GM23248 (cell line): ENCODE results near the gene MVB12B. TPM values are rescaled to one million over a fixed set of nuclear protein-coding genes. Genes with fewer than 3 reads are reported as not detected.

Experiments
- DNase-seq: peaks from one replicate; pipeline ENCODE4 v3.0.0-alpha.2; 2015
- H2AFZ ChIP-seq: fragments of 200-600 bp; sonication (generic); 2 replicates; pipeline ENCODE4 v1.6.1; 2016; ENCODE audit warnings: antibody characterized with exemption
- H3F3A ChIP-seq: fragments of 200-600 bp; sonication (generic); 2 replicates; pipeline ENCODE4 v1.6.1; 2016; ENCODE audit warnings: mild to moderate bottlenecking, antibody characterized with exemption, mixed run types; ENCODE audit not compliant: insufficient read depth
- H3K27ac ChIP-seq: fragments of 200-600 bp; sonication (generic); 2 replicates; pipeline ENCODE4 v1.5.1; 2016; ENCODE audit warnings: mild to moderate bottlenecking
- H3K27me3 ChIP-seq: fragments of 200-600 bp; sonication (generic); replicated peaks from 2 replicates; pipeline ENCODE4 v1.6.1; 2016; ENCODE audit warnings: mild to moderate bottlenecking; ENCODE audit not compliant: insufficient read depth
- H3K36me3 ChIP-seq: fragments of 200-600 bp; sonication (generic); 2 replicates; pipeline ENCODE4 v1.6.1; 2016; ENCODE audit warnings: low read depth, mild to moderate bottlenecking
- H3K4me1 ChIP-seq: fragments of 200-600 bp; sonication (generic); 2 replicates; pipeline ENCODE4 v1.6.1; 2016; ENCODE audit warnings: mild to moderate bottlenecking; ENCODE audit not compliant: insufficient read depth
- H3K4me2 ChIP-seq: fragments of 200-600 bp; sonication (generic); one replicate; pipeline ENCODE4 v1.6.1; 2016; ENCODE audit warnings: mild to moderate bottlenecking; ENCODE audit not compliant: unreplicated experiment
- H3K4me3 ChIP-seq: fragments of 200-600 bp; sonication (generic); 2 replicates; pipeline ENCODE4 v1.5.1; 2016; ENCODE audit warnings: mild to moderate bottlenecking
- H3K79me2 ChIP-seq: fragments of 200-600 bp; sonication (generic); 2 replicates; pipeline ENCODE4 v1.6.1; 2016; ENCODE audit warnings: mild to moderate bottlenecking; ENCODE audit not compliant: insufficient read depth
- H3K9ac ChIP-seq: fragments of 200-600 bp; sonication (generic); 2 replicates; pipeline ENCODE4 v1.6.1; 2016; ENCODE audit warnings: mild to moderate bottlenecking
- H3K9me2 ChIP-seq: fragments of 200-600 bp; sonication (generic); 2 replicates; pipeline ENCODE4 v1.6.1; 2016; ENCODE audit warnings: mixed run types, mild to moderate bottlenecking, moderate library complexity; ENCODE audit not compliant: insufficient read depth
- H3K9me3 ChIP-seq: fragments of 200-600 bp; sonication (generic); one replicate; pipeline ENCODE4 v1.6.1; 2017; ENCODE audit warnings: low read depth
- H4K20me1 ChIP-seq: fragments of 200-600 bp; sonication (generic); 2 replicates; pipeline ENCODE4 v1.6.0; 2016; ENCODE audit not compliant: insufficient read depth
- EZH2 ChIP-seq: fragments of 200-600 bp; sonication (generic); IDR thresholded peaks from 2 replicates; pipeline ENCODE4 v1.6.1; 2018; ENCODE audit warnings: antibody characterized with exemption, mild to moderate bottlenecking; ENCODE audit not compliant: insufficient read depth, poor library complexity, severe bottlenecking
- EZH2phosphoT487 ChIP-seq: fragments of 200-600 bp; sonication (generic); IDR thresholded peaks from 2 replicates; pipeline ENCODE4 v1.6.1; 2018; ENCODE audit warnings: antibody characterized with exemption, moderate library complexity, mild to moderate bottlenecking, low read depth; ENCODE audit not compliant: insufficient read depth
- WGBS, 2 experiments: methylation state at CpG; one replicate each; pipeline ENCODE4 v1.1.6; 2015 to 2017; ENCODE audit warnings: low lambda C conversion rate in 2 of 2, low coverage in 1 of 2; ENCODE audit errors: missing lambda C conversion rate in 2 of 2; 5-methylcytosine and 5-hydroxymethylcytosine counted together
- in situ Hi-C: fragments of 300-500 bp; cut with MboI; formaldehyde crosslinking; loops from 2 replicates; pipeline ENCODE4 v1.15.0; 2020
- polyA plus RNA-seq: library from polyadenylated mRNA; unstranded; fragments of >200 nt; fragmentation: Nextera tagmentation; extraction: Ambion mirVana; gene quantifications from 2 replicates; pipeline ENCODE4 v1.2.1, GENCODE V29; 2016
- total RNA-seq: library from RNA; depleted of rRNA; stranded (reverse); fragments of >200 nt; shearing (Covaris generic); gene quantifications from 2 replicates; pipeline ENCODE4 v1.2.3, GENCODE V29; 2014

MVB12B gene
- total and polyA plus RNA-seq, 2 experiments from 2014 or later: 2.4 to 5.5 TPM

DNA sequence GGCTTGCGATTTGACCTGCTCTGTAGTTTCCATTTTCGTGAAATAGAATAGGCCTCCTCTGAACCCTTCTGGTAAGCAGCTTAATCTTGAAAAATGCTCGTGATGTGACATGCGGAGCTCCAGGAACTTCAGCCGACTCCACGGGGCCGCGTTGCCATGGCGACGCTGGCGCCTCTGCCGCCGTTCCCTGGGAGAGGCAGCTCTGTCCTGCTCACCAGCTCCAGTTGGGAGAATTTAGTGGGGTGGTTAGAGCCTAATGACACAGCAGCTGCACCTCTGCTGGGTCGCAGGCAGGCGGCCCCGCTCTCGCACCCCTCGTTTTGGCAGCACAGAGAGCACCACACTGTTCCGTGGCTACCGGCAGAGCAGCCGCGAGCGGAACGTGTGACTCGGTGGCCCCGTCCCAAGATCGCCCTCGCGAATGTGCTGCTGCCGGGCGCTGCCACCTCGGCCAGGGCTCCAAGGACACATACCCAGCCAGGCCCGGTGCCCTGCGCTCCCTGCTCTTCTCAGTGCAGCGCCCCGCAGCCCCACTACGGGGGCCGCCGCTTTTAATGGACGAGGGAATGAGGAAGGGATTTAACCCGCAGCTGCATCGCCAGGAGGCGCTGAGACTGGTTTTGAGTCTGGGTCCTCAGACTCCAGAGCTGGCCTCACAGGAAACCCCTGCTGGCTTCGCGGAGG, 155.9 kb downstream of the MVB12B start:
- Histone ChIP-seq H3K9ac (peak overlapping the region; percentile 32; the same call in 1 of the 2 replicates), H2AFZ (peak overlapping the region; percentile 49), H3F3A (no peaks in the 10 kb centered on the region), H3K4me1 (no peaks in the 10 kb centered on the region), H3K9me3 (no peaks in the 10 kb centered on the region), H3K4me2 (peak overlapping the region; percentile 40), H3K27ac (no peak overlapping the region), H3K79me2 (no peaks in the 10 kb centered on the region), H3K4me3 (peak overlapping the region; percentile 51), H3K9me2 (no peaks in the 10 kb centered on the region), H3K27me3 (no peaks in the 10 kb centered on the region), H4K20me1 (no peaks in the 10 kb centered on the region), H3K36me3 (no peaks in the 10 kb centered on the region)
- 12 to 15% methylated on average over 37 to 43 of the region's 45 CpGs for WGBS, 2 experiments
- peak; percentile 85 for DNase-seq
- in situ Hi-C loops: no loop called here
- TF ChIP-seq EZH2phosphoT487 (no peak), EZH2 (no peak)

DNA sequence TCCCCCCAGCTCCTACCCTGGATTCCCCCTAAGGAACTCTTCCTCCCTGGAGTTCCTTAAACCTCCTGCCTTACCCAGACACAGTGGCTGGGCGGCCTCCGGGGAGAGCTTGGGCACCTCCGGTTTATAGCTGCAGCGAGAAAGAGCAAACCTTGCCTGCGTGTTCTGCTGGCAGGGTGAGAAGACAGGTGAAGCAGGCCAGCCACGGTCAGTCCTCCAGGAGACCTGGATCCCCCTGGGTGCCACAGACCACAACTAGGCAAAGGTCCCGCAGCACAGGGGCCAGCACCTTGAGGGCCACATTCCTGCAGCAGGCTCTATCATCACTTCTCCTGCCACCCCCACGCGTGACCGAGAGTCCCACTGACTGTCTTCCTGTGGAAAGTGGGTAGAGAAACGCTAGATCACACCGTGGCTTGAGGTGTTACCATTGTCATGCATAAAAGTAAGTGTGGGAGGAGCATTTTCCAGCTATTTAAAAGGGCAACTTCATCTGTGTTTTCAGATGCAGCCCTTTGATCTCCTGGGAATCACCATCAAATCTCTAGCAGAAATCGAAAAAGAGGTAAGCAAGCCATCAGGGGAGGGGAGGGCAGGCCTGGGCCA, 156.9 kb downstream of the MVB12B start:
- Histone ChIP-seq H3K4me2 (no peak overlapping the region), H3K36me3 (no peaks in the 10 kb centered on the region), H3K27ac (no peak overlapping the region), H3K27me3 (no peaks in the 10 kb centered on the region), H3K9me3 (no peaks in the 10 kb centered on the region), H3K9me2 (no peaks in the 10 kb centered on the region), H3K4me1 (no peaks in the 10 kb centered on the region), H4K20me1 (no peaks in the 10 kb centered on the region), H3K4me3 (no peak overlapping the region), H3K79me2 (no peaks in the 10 kb centered on the region), H2AFZ (no peak overlapping the region), H3F3A (no peaks in the 10 kb centered on the region), H3K9ac (no peak overlapping the region)
- DNase-seq: no peak
- in situ Hi-C loops: no loop called here
- no peak for TF ChIP-seq EZH2phosphoT487
- no peak for TF ChIP-seq EZH2
- WGBS, 2 experiments: 87% methylated on average over 12 to 13 of the region's 13 CpGs

DNA sequence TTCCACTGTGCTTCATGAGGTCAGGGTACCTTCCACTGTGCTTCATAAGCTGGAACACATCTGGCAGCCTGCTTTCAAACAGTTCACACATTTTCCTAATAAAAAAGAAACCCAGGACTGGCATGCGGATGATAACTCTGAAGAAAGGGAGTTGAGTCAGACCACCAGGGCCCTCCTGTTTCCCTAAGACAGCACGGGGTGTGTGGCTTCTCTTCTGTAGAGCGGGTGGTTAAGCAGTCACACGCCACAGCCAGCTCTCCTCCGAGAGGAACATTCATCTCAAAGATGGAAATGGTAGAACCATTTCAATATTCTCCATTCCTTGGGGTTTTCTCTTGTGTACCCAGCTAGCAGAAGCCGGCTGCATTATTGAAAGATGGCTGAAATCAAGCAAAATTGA, 159.0 kb downstream of the MVB12B start:
- Histone ChIP-seq H3K4me2 (no peak overlapping the region), H4K20me1 (no peaks in the 10 kb centered on the region), H3K4me3 (no peak overlapping the region), H3K4me1 (no peaks in the 10 kb centered on the region), H3K27me3 (no peaks in the 10 kb centered on the region), H2AFZ (no peak overlapping the region), H3K9me3 (no peaks in the 10 kb centered on the region), H3K9me2 (no peaks in the 10 kb centered on the region), H3K79me2 (no peaks in the 10 kb centered on the region), H3K27ac (no peak overlapping the region), H3F3A (no peaks in the 10 kb centered on the region), H3K36me3 (no peaks in the 10 kb centered on the region), H3K9ac (no peak overlapping the region)
- WGBS, 2 experiments: 84 to 86% methylated on average over 6 of the region's 6 CpGs
- DNase-seq: no peak
- in situ Hi-C loops: no loop called here
- TF ChIP-seq EZH2phosphoT487 (no peak), EZH2 (no peak)

DNA sequence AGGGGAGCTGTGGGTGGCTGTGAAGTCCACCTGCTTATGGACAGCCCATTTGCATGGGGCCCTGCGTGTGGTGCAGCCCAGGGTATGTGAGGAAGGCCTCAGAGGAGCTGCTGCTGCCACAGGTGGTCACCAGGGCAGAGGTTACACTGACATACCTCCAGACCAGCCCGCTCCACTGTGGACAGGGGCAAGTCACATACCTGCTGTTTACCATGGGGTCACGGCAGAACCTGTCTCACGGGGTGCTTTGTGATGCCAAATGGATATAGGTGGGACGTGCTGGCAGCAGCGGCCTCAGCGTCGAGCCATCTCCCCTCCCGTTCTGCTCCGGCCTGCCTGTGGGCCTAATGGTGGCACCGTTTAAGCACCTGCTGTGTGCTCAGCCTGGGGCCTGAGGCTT, 159.6 kb downstream of the MVB12B start:
- Histone ChIP-seq H3F3A (no peaks in the 10 kb centered on the region), H3K4me2 (no peak overlapping the region), H3K27ac (no peak overlapping the region), H4K20me1 (no peaks in the 10 kb centered on the region), H3K4me3 (no peak overlapping the region), H3K79me2 (no peaks in the 10 kb centered on the region), H3K27me3 (no peaks in the 10 kb centered on the region), H3K9me3 (no peaks in the 10 kb centered on the region), H3K9me2 (no peaks in the 10 kb centered on the region), H2AFZ (no peak overlapping the region), H3K4me1 (no peaks in the 10 kb centered on the region), H3K9ac (no peak overlapping the region), H3K36me3 (no peaks in the 10 kb centered on the region)
- TF ChIP-seq EZH2phosphoT487 (no peak), EZH2 (no peak)
- no peak for DNase-seq
- in situ Hi-C loops: no loop called here
- 94 to 97% methylated on average over 10 to 11 of the region's 11 CpGs for WGBS, 2 experiments
